CD4-positive, alpha-beta memory T cell (primary cell): Measurements from ENCODE around the gene ABCC1. TPM values are rescaled to one million over a fixed set of nuclear protein-coding genes. Genes with fewer than 3 reads are reported as not detected.

Experiments
- CTCF ChIA-PET: fragments of 350-600 bp; sonication (Branson Sonifier 250); formaldehyde crosslinking; loops from one replicate; lab custom pipeline; 2021; ENCODE audit warnings: inconsistent platforms; ENCODE audit not compliant: partially characterized antibody; lab: Charles Lee
- POLR2A ChIA-PET: fragments of 350-600 bp; sonication (Branson Sonifier 250); formaldehyde crosslinking; loops from one replicate; lab custom pipeline; 2021; ENCODE audit not compliant: partially characterized antibody; lab: Charles Lee
- DNase-seq, 5 donors: peaks; one replicate each; pipeline versions ENCODE4 v3.0.0 to v3.0.0-alpha.2; 2020 to 2022; ENCODE audit warnings: mixed read lengths in 1 of 5
- H3K27ac ChIP-seq: one replicate; pipeline ENCODE4 v1.7.0; 2013; ENCODE audit warnings: low read depth, low read length
- H3K27me3 ChIP-seq: 2 replicates; pipeline ENCODE4 v1.7.0; 2013; ENCODE audit warnings: mild to moderate bottlenecking, low read length, moderate library complexity; ENCODE audit not compliant: insufficient read depth
- H3K36me3 ChIP-seq: 2 replicates; pipeline ENCODE4 v1.7.0; 2013; ENCODE audit warnings: mild to moderate bottlenecking, low read length, moderate library complexity; ENCODE audit not compliant: insufficient read depth
- H3K4me1 ChIP-seq: 2 replicates; pipeline ENCODE4 v1.7.0; 2013; ENCODE audit warnings: mild to moderate bottlenecking, low read length, moderate library complexity; ENCODE audit not compliant: insufficient read depth
- H3K4me3 ChIP-seq, 2 donors: one replicate each; pipeline ENCODE4 v1.7.0; 2013; ENCODE audit warnings: low read length in 2 of 2, mild to moderate bottlenecking in 1 of 2
- H3K9me3 ChIP-seq, 2 donors: one replicate each; pipeline ENCODE4 v1.7.0; 2013; ENCODE audit warnings: low read length in 2 of 2, control low read depth in 1 of 2; ENCODE audit not compliant: control insufficient read depth in 1 of 2
- H3K27ac Mint-ChIP-seq, 7 donors: one replicate each; pipeline ENCODE4 v1.8.0; 2020 to 2021; ENCODE audit warnings: mixed read lengths in 7 of 7, mild to moderate bottlenecking in 6 of 7, inconsistent platforms in 3 of 7, moderate library complexity in 3 of 7
- H3K27me3 Mint-ChIP-seq, 2 donors: one replicate each; pipeline ENCODE4 v1.8.0; 2020 to 2021; ENCODE audit warnings: mixed read lengths in 2 of 2
- H3K36me3 Mint-ChIP-seq, 2 donors: one replicate each; pipeline ENCODE4 v1.8.0; 2020 to 2021; ENCODE audit warnings: mixed read lengths in 2 of 2, inconsistent platforms in 1 of 2, mild to moderate bottlenecking in 1 of 2
- H3K4me1 Mint-ChIP-seq, 4 donors: one replicate each; pipeline ENCODE4 v1.8.0; 2020 to 2021; ENCODE audit warnings: mixed read lengths in 4 of 4, mild to moderate bottlenecking in 1 of 4
- H3K4me3 Mint-ChIP-seq, 8 donors: one replicate each; pipeline ENCODE4 v1.8.0; 2020 to 2021; ENCODE audit warnings: mixed read lengths in 8 of 8, mild to moderate bottlenecking in 7 of 8, moderate library complexity in 6 of 8, inconsistent platforms in 3 of 8
- H3K9me3 Mint-ChIP-seq, 8 donors: one replicate each; pipeline ENCODE4 v1.8.0; 2020 to 2021; ENCODE audit warnings: mixed read lengths in 8 of 8, mild to moderate bottlenecking in 5 of 8, inconsistent platforms in 3 of 8, moderate library complexity in 1 of 8
- intact Hi-C: fragments of 100-400 bp; cut with micrococcal nuclease; formaldehyde crosslinking; loops from one replicate; pipeline ENCODE4 v1.15.1; 2023
- polyA plus RNA-seq, 2 donors: library from polyadenylated mRNA; unstranded; fragments of 300-500 nt; fragmentation: Illumina TruSeq; gene quantifications; one replicate each; pipeline ENCODE4 v1.2.3, GENCODE V29; 2021
- total RNA-seq, 2 experiments: library from RNA; stranded (reverse); gene quantifications; one replicate each; pipeline ENCODE4 v1.2.3, GENCODE V29; 2021

Gene ABCC1
- total and polyA plus RNA-seq, 4 experiments from 2014 or later = 1.9 to 69.9 (median 34.2) TPM

- H3K27me3 Mint-ChIP-seq = no peaks in the 10 kb centered on the region
- H3K4me3 Mint-ChIP-seq = peak overlapping the region in 1 of 8 donors; percentile 41
- intact Hi-C loops = no loop called here
- Histone ChIP-seq H3K4me1 (peaks cover 7% of the 10 kb centered on the region), H3K4me3 (no peak overlapping the region), H3K27me3 (no peaks in the 10 kb centered on the region), H3K9me3 (no peaks in the 10 kb centered on the region), H3K36me3 (peaks cover 54% of the 10 kb centered on the region), H3K27ac (no peak overlapping the region)
- H3K27ac Mint-ChIP-seq = peak overlapping the region in 3 of 7 donors; percentile 23 to 47 (median 31)
- ChIA-PET POLR2A (no interaction called here), CTCF (interaction anchor here (1.5 kb wide), 1 partner anchor 25 kb away, joined by 4 read pairs; no protein-coding TSS in a partner anchor)
- no peaks in the 10 kb centered on the region for H3K9me3 Mint-ChIP-seq
- H3K36me3 Mint-ChIP-seq = peaks cover 37 to 69% of the 10 kb centered on the region in 2 donors
- peaks cover 0 to 26% (median 1%) of the 10 kb centered on the region in 4 donors for H3K4me1 Mint-ChIP-seq
- DNase-seq = no peak
Observed at GRCh38 chr16:16075488-16076422, 126.3 kb downstream of the ABCC1 start.

- Histone ChIP-seq H3K36me3 (peaks cover 56% of the 10 kb centered on the region), H3K4me1 (peaks cover 7% of the 10 kb centered on the region), H3K4me3 (no peak overlapping the region), H3K27me3 (no peaks in the 10 kb centered on the region), H3K27ac (no peak overlapping the region), H3K9me3 (no peaks in the 10 kb centered on the region)
- Mint-ChIP-seq H3K27me3 (no peaks in the 10 kb centered on the region), H3K4me3 (no peak overlapping the region), H3K36me3 (peaks cover 42 to 73% of the 10 kb centered on the region in 2 donors), H3K27ac (peak overlapping the region in 1 of 7 donors; percentile 15), H3K4me1 (peaks cover 0 to 26% (median 1%) of the 10 kb centered on the region in 4 donors), H3K9me3 (no peaks in the 10 kb centered on the region)
- intact Hi-C loops = no loop called here
- DNase-seq = no peak
- ChIA-PET POLR2A (no interaction called here), CTCF (interaction anchor here (1.5 kb wide), 1 partner anchor 25 kb away, joined by 4 read pairs; no protein-coding TSS in a partner anchor)
Observed at GRCh38 chr16:16076423-16076813, 127.0 kb downstream of the ABCC1 start.

GRCh38 chr16:16080465-16081065, 131.1 kb downstream of the ABCC1 start:
- H3K36me3 Mint-ChIP-seq = peaks cover 68 to 71% of the 10 kb centered on the region in 2 donors
- no peak overlapping the region for H3K27ac Mint-ChIP-seq
- H3K27me3 Mint-ChIP-seq = no peaks in the 10 kb centered on the region
- no peaks in the 10 kb centered on the region for H3K9me3 ChIP-seq
- intact Hi-C loops = no loop called here
- no peaks in the 10 kb centered on the region for H3K27me3 ChIP-seq
- POLR2A ChIA-PET = no interaction called here
- CTCF ChIA-PET = no interaction called here
- H3K4me3 Mint-ChIP-seq = no peak overlapping the region
- no peak for DNase-seq
- H3K36me3 ChIP-seq = peaks cover 57% of the 10 kb centered on the region
- H3K4me3 ChIP-seq = no peak overlapping the region
- H3K4me1 ChIP-seq = no peaks in the 10 kb centered on the region
- H3K9me3 Mint-ChIP-seq = no peaks in the 10 kb centered on the region
- no peak overlapping the region for H3K27ac ChIP-seq
- H3K4me1 Mint-ChIP-seq = peaks cover 0 to 6% (median under 1%) of the 10 kb centered on the region in 4 donors

GRCh38 chr16:16081141-16081540, 131.7 kb downstream of the ABCC1 start:
- no peaks in the 10 kb centered on the region for H3K27me3 ChIP-seq
- H3K27me3 Mint-ChIP-seq = no peaks in the 10 kb centered on the region
- intact Hi-C loops = no loop called here
- H3K27ac ChIP-seq = no peak overlapping the region
- CTCF ChIA-PET = no interaction called here
- H3K4me3 ChIP-seq = no peak overlapping the region
- H3K36me3 ChIP-seq = peaks cover 57% of the 10 kb centered on the region
- no peaks in the 10 kb centered on the region for H3K9me3 Mint-ChIP-seq
- no peak overlapping the region for H3K4me3 Mint-ChIP-seq
- H3K36me3 Mint-ChIP-seq = peaks cover 70 to 74% of the 10 kb centered on the region in 2 donors
- no peaks in the 10 kb centered on the region for H3K9me3 ChIP-seq
- H3K27ac Mint-ChIP-seq = peak overlapping the region in 2 of 7 donors; percentile 13 to 35
- peaks cover 0 to 4% (median under 1%) of the 10 kb centered on the region in 4 donors for H3K4me1 Mint-ChIP-seq
- H3K4me1 ChIP-seq = no peaks in the 10 kb centered on the region
- no peak for DNase-seq
- POLR2A ChIA-PET = no interaction called here

GRCh38 chr16:16082255-16082654, 132.8 kb downstream of the ABCC1 start:
- no peaks in the 10 kb centered on the region for H3K27me3 Mint-ChIP-seq
- H3K4me1 Mint-ChIP-seq = peaks cover 0 to 4% (median under 1%) of the 10 kb centered on the region in 4 donors
- H3K9me3 ChIP-seq = no peaks in the 10 kb centered on the region
- H3K27ac ChIP-seq = no peak overlapping the region
- no peak overlapping the region for H3K4me3 ChIP-seq
- H3K36me3 Mint-ChIP-seq = peaks cover 70 to 76% of the 10 kb centered on the region in 2 donors
- H3K27ac Mint-ChIP-seq = peak overlapping the region in 1 of 7 donors; percentile 74
- no peak overlapping the region for H3K4me3 Mint-ChIP-seq
- H3K4me1 ChIP-seq = no peaks in the 10 kb centered on the region
- ChIA-PET CTCF (no interaction called here), POLR2A (no interaction called here)
- no peak for DNase-seq
- H3K27me3 ChIP-seq = no peaks in the 10 kb centered on the region
- H3K9me3 Mint-ChIP-seq = no peaks in the 10 kb centered on the region
- H3K36me3 ChIP-seq = peaks cover 57% of the 10 kb centered on the region
- intact Hi-C loops = no loop called here

GRCh38 chr16:16083421-16084156, 134.2 kb downstream of the ABCC1 start:
- no peaks in the 10 kb centered on the region for H3K9me3 ChIP-seq
- ChIA-PET CTCF (interaction anchor here (1.2 kb wide), 1 partner anchor 262 kb away, joined by 3 read pairs; no protein-coding TSS in a partner anchor), POLR2A (no interaction called here)
- Mint-ChIP-seq H3K4me1 (peaks cover 0 to 2% (median under 1%) of the 10 kb centered on the region in 4 donors), H3K36me3 (peaks cover 69 to 72% of the 10 kb centered on the region in 2 donors), H3K9me3 (no peaks in the 10 kb centered on the region), H3K27ac (peak overlapping the region in 2 of 7 donors; percentile 22 to 42), H3K4me3 (no peak overlapping the region), H3K27me3 (no peaks in the 10 kb centered on the region)
- peaks cover 53% of the 10 kb centered on the region for H3K36me3 ChIP-seq
- H3K27ac ChIP-seq = no peak overlapping the region
- no peaks in the 10 kb centered on the region for H3K27me3 ChIP-seq
- no peak overlapping the region for H3K4me3 ChIP-seq
- DNase-seq = no peak
- intact Hi-C loops = no loop called here
- H3K4me1 ChIP-seq = no peaks in the 10 kb centered on the region
